Endodermal cell (in vitro differentiated cells): ENCODE results near the gene AIG1. TPM values are rescaled to one million over a fixed set of nuclear protein-coding genes. Genes with fewer than 3 reads are reported as not detected.

Experiments used
- DNase-seq: peaks from one replicate; pipeline ENCODE4 v3.0.0-alpha.2; 2017
- H3K27ac ChIP-seq: 2 replicates; pipeline ENCODE4 v1.5.1; 2013; ENCODE audit warnings: mild to moderate bottlenecking, low read depth, low read length, moderate library complexity
- H3K27me3 ChIP-seq: 2 replicates; pipeline ENCODE4 v1.6.1; 2013; ENCODE audit warnings: mild to moderate bottlenecking, low read length, moderate library complexity; ENCODE audit not compliant: insufficient read depth, control insufficient read depth, poor library complexity, severe bottlenecking
- H3K36me3 ChIP-seq: 2 replicates; pipeline ENCODE4 v1.7.0; 2013; ENCODE audit warnings: mild to moderate bottlenecking, low read length, moderate library complexity; ENCODE audit not compliant: control insufficient read depth, insufficient read depth
- H3K4me1 ChIP-seq: one replicate; pipeline ENCODE4 v1.7.0; 2013; ENCODE audit warnings: low read length; ENCODE audit not compliant: control insufficient read depth, insufficient read depth
- H3K4me3 ChIP-seq: 2 replicates; pipeline ENCODE4 v1.5.1; 2013; ENCODE audit warnings: mild to moderate bottlenecking, low read length, moderate library complexity
- H3K9ac ChIP-seq: 2 replicates; pipeline ENCODE4 v1.6.1; 2013; ENCODE audit warnings: mild to moderate bottlenecking, low read length, moderate library complexity; ENCODE audit not compliant: poor library complexity, severe bottlenecking; ENCODE audit errors: extremely low read depth
- H3K9me3 ChIP-seq: 2 replicates; pipeline ENCODE4 v1.6.1; 2013; ENCODE audit warnings: mild to moderate bottlenecking, low read length, moderate library complexity; ENCODE audit not compliant: control insufficient read depth
- H3K27ac Mint-ChIP-seq: 2 replicates; pipeline ENCODE4 v1.8.0; 2020; ENCODE audit warnings: mixed read lengths
- H3K27me3 Mint-ChIP-seq: 2 replicates; pipeline ENCODE4 v1.8.0; 2021; ENCODE audit warnings: mild to moderate bottlenecking, mixed read lengths; ENCODE audit not compliant: insufficient read depth
- H3K36me3 Mint-ChIP-seq: 2 replicates; pipeline ENCODE4 v1.8.0; 2020; ENCODE audit warnings: low read depth, mixed read lengths
- H3K4me1 Mint-ChIP-seq: 2 replicates; pipeline ENCODE4 v1.8.0; 2020; ENCODE audit warnings: mixed read lengths
- H3K4me3 Mint-ChIP-seq: 2 replicates; pipeline ENCODE4 v1.8.0; 2020; ENCODE audit warnings: mild to moderate bottlenecking, moderate library complexity, mixed read lengths
- H3K9me3 Mint-ChIP-seq: 2 replicates; pipeline ENCODE4 v1.8.0; 2020; ENCODE audit warnings: mild to moderate bottlenecking, mixed read lengths
- WGBS, 2 experiments: methylation state at CpG; one replicate each; pipeline versions ENCODE4 v1.1.5 to v1.1.7; 2013; ENCODE audit warnings: missing lambda C conversion rate in 2 of 2, mixed read lengths in 1 of 2; ENCODE audit not compliant: insufficient coverage in 1 of 2, insufficient read length in 1 of 2; 5-methylcytosine and 5-hydroxymethylcytosine counted together
- total RNA-seq, 2 donors: library from RNA; stranded (reverse); fragmentation: NEBNext Ultra II Directional in 1 of 2; extraction: Animal tissue kit (Norgen Biotek cat#: 25700) in 1 of 2; gene quantifications; 2 replicates in 1 of 2; 3 replicates in 1 of 2; pipeline ENCODE4 v1.2.1, GENCODE V29; 2021
- TF ChIP-seq, protein P1 (sequence below): fragments of 200-600 bp; sonication (generic); conservative IDR thresholded peaks from 2 replicates; pipeline ENCODE4 v1.5.0; 2021; ENCODE audit warnings: antibody characterized with exemption, mild to moderate bottlenecking

AIG1 gene
- total RNA-seq, 2 donors from 2014 or later: 23.0 to 25.2 TPM

DNA sequence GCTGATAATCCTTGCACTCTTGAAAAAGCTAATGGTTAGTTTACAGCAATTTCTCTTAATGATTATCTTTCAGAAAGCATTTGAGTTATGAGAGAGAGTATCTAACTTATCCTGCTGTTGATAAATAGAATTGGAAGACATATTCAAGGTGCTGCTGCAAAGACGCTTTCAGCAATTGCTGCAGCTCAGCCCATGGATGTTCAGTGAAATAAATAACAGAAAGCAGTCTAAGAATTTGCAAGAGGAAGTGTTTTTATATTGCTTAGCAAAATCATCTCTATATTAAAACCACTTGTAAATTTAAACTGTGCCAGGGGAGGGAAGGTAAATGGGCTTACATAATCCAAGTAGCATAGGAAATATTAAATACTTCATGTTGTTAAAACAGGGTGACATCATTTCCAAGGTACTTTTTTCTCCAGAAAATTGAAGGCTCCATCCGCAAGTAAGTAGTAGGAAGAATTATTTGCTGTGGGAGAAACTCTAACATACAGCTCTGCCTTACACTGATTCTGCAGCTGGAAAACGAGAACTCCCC, 201.3 kb downstream of the AIG1 start:
- no peaks in the 10 kb centered on the region for H3K27me3 ChIP-seq
- Mint-ChIP-seq H3K4me1 (peaks cover 12% of the 10 kb centered on the region), H3K27ac (no peak overlapping the region), H3K36me3 (no peaks in the 10 kb centered on the region), H3K27me3 (no peaks in the 10 kb centered on the region), H3K4me3 (no peak overlapping the region), H3K9me3 (peaks cover 5% of the 10 kb centered on the region)
- no peak overlapping the region for H3K27ac ChIP-seq
- 86 to 100% methylated on average over 1 to 3 of the region's 3 CpGs for whole genome bisulfite sequencing, 2 experiments
- no peaks in the 10 kb centered on the region for H3K9me3 ChIP-seq
- DNase-seq: no peak
- H3K4me3 ChIP-seq: no peak overlapping the region
- TF ChIP-seq, protein P1, sequence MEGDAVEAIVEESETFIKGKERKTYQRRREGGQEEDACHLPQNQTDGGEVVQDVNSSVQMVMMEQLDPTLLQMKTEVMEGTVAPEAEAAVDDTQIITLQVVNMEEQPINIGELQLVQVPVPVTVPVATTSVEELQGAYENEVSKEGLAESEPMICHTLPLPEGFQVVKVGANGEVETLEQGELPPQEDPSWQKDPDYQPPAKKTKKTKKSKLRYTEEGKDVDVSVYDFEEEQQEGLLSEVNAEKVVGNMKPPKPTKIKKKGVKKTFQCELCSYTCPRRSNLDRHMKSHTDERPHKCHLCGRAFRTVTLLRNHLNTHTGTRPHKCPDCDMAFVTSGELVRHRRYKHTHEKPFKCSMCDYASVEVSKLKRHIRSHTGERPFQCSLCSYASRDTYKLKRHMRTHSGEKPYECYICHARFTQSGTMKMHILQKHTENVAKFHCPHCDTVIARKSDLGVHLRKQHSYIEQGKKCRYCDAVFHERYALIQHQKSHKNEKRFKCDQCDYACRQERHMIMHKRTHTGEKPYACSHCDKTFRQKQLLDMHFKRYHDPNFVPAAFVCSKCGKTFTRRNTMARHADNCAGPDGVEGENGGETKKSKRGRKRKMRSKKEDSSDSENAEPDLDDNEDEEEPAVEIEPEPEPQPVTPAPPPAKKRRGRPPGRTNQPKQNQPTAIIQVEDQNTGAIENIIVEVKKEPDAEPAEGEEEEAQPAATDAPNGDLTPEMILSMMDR: no peak
- H3K36me3 ChIP-seq: no peaks in the 10 kb centered on the region
- no peak overlapping the region for H3K9ac ChIP-seq
- H3K4me1 ChIP-seq: no peaks in the 10 kb centered on the region

- H3K27ac ChIP-seq: no peak overlapping the region
- H3K9ac ChIP-seq: no peak overlapping the region
- Mint-ChIP-seq H3K27ac (no peak overlapping the region), H3K4me3 (no peak overlapping the region), H3K27me3 (no peaks in the 10 kb centered on the region), H3K36me3 (no peaks in the 10 kb centered on the region), H3K4me1 (peaks cover 15% of the 10 kb centered on the region), H3K9me3 (peaks cover 5% of the 10 kb centered on the region)
- no peaks in the 10 kb centered on the region for H3K36me3 ChIP-seq
- no peaks in the 10 kb centered on the region for H3K9me3 ChIP-seq
- WGBS, 2 experiments: 88% methylated on average over 2 of the region's 2 CpGs; no CpG with 5 or more reads in 1 of the 2 experiments
- H3K27me3 ChIP-seq: no peaks in the 10 kb centered on the region
- no peaks in the 10 kb centered on the region for H3K4me1 ChIP-seq
- no peak for DNase-seq
- H3K4me3 ChIP-seq: no peak overlapping the region
- TF ChIP-seq, protein P1: no peak
Measured at GRCh38 chr6:143262859-143263258, 202.2 kb downstream of the AIG1 start.

GRCh38 chr6:143264379-143264778, 203.7 kb downstream of the AIG1 start:
- no peak for DNase-seq
- H3K4me1 ChIP-seq: no peaks in the 10 kb centered on the region
- H3K4me3 ChIP-seq: no peak overlapping the region
- H3K36me3 ChIP-seq: no peaks in the 10 kb centered on the region
- H3K27me3 ChIP-seq: no peaks in the 10 kb centered on the region
- H3K4me1 Mint-ChIP-seq: peaks cover 17% of the 10 kb centered on the region
- H3K27ac ChIP-seq: peak overlapping the region; percentile 2
- H3K36me3 Mint-ChIP-seq: no peaks in the 10 kb centered on the region
- no peak overlapping the region for H3K9ac ChIP-seq
- no peak overlapping the region for H3K4me3 Mint-ChIP-seq
- no peaks in the 10 kb centered on the region for H3K9me3 ChIP-seq
- 92% methylated on average over 2 to 5 of the region's 5 CpGs for WGBS, 2 experiments
- peaks cover 2% of the 10 kb centered on the region for H3K9me3 Mint-ChIP-seq
- H3K27me3 Mint-ChIP-seq: no peaks in the 10 kb centered on the region
- H3K27ac Mint-ChIP-seq: peak overlapping the region; percentile 28
- TF ChIP-seq, protein P1: no peak
